WTC11 (cell line): ENCODE measurements around the gene SNX5. TPM values are rescaled to one million over a fixed set of nuclear protein-coding genes. Genes with fewer than 3 reads are reported as not detected.

Experiments
- ATAC-seq: fragments of 200-7000 bp; cut with Tn5 transposase; 2 replicates; pipeline ENCODE4 v1.10.0; 2021; ENCODE audit warnings: mild to moderate bottlenecking, moderate library complexity
- CTCF ChIA-PET: fragments of 300-600 bp; sonication (Branson Sonifier 250); formaldehyde crosslinking; loops from one replicate; lab custom pipeline; 2021; ENCODE audit warnings: antibody characterized with exemption; lab: Charles Lee
- POLR2A ChIA-PET: fragments of 350-600 bp; sonication (Branson Sonifier 250); formaldehyde crosslinking; loops from one replicate; lab custom pipeline; 2021; ENCODE audit warnings: antibody characterized with exemption; lab: Charles Lee
- DNase-seq: peaks from one replicate; pipeline ENCODE4 v3.0.0; 2021; ENCODE audit warnings: low spot score
- H3K27ac Mint-ChIP-seq: 2 replicates; pipeline ENCODE4 v1.8.0; 2021; ENCODE audit warnings: mixed read lengths
- H3K27me3 Mint-ChIP-seq: 2 replicates; pipeline ENCODE4 v1.8.0; 2021; ENCODE audit warnings: low read depth, mild to moderate bottlenecking, moderate library complexity, mixed read lengths
- H3K36me3 Mint-ChIP-seq: 2 replicates; pipeline ENCODE4 v1.8.0; 2021; ENCODE audit warnings: mixed read lengths
- H3K4me1 Mint-ChIP-seq: 2 replicates; pipeline ENCODE4 v1.8.0; 2022; ENCODE audit warnings: mixed read lengths
- H3K4me3 Mint-ChIP-seq: 2 replicates; pipeline ENCODE4 v1.8.0; 2021; ENCODE audit warnings: mild to moderate bottlenecking, moderate library complexity, mixed read lengths
- H3K9me3 Mint-ChIP-seq: 2 replicates; pipeline ENCODE4 v1.8.0; 2021; ENCODE audit warnings: mixed read lengths
- CREM ChIP-seq: sonication (generic); formaldehyde crosslinking; IDR thresholded peaks from 2 replicates; pipeline ENCODE4 v1.8.1; 2022; ENCODE audit warnings: mild to moderate bottlenecking, missing genetic modification reagents, moderate library complexity
- ESRRA ChIP-seq: sonication (generic); formaldehyde crosslinking; IDR thresholded peaks from 2 replicates; pipeline ENCODE4 v1.8.1; 2022; ENCODE audit warnings: mild to moderate bottlenecking, missing genetic modification reagents, borderline replicate concordance
- ETV6 ChIP-seq: sonication (generic); formaldehyde crosslinking; IDR thresholded peaks from 2 replicates; pipeline ENCODE4 v1.8.1; 2022; ENCODE audit warnings: mild to moderate bottlenecking, missing genetic modification reagents
- FOXK1 ChIP-seq: sonication (generic); formaldehyde crosslinking; IDR thresholded peaks from 2 replicates; pipeline ENCODE4 v1.8.0; 2022; ENCODE audit warnings: mild to moderate bottlenecking, moderate library complexity, missing genetic modification reagents
- SOX15 ChIP-seq: fragments of 250-450 bp; sonication (Bioruptor Pico); IDR thresholded peaks from 2 replicates; pipeline ENCODE4 v1.9.0; 2021; ENCODE audit warnings: mild to moderate bottlenecking
- TP53 ChIP-seq: sonication (generic); formaldehyde crosslinking; IDR thresholded peaks from 2 replicates; pipeline ENCODE4 v1.8.1; 2023; ENCODE audit warnings: mild to moderate bottlenecking, missing genetic modification reagents
- ZNF232 ChIP-seq: sonication (generic); formaldehyde crosslinking; IDR thresholded peaks from 2 replicates; pipeline ENCODE4 v1.8.0; 2022; ENCODE audit warnings: mild to moderate bottlenecking, missing genetic modification reagents
- ZNF317 ChIP-seq: sonication (generic); formaldehyde crosslinking; IDR thresholded peaks from 2 replicates; pipeline ENCODE4 v1.8.1; 2023; ENCODE audit warnings: low read depth, mild to moderate bottlenecking, moderate library complexity, missing genetic modification reagents, borderline replicate concordance
- ZNF423 ChIP-seq: fragments of 250-450 bp; sonication (Bioruptor Pico); IDR thresholded peaks from 2 replicates; pipeline ENCODE4 v2.1.2; 2022; ENCODE audit warnings: mild to moderate bottlenecking, moderate library complexity
- ZSCAN18 ChIP-seq: fragments of 250-450 bp; sonication (Bioruptor Pico); IDR thresholded peaks from 2 replicates; pipeline ENCODE4 v2.1.2; 2022; ENCODE audit warnings: mild to moderate bottlenecking, moderate library complexity
- total RNA-seq: library from RNA; stranded (reverse); gene quantifications from 3 replicates; pipeline ENCODE4 v1.2.3, GENCODE V29; 2021
- TF ChIP-seq, protein P1 (sequence below): fragments of 250-450 bp; sonication (Bioruptor Pico); IDR thresholded peaks from 2 replicates; pipeline ENCODE4 v1.9.0; 2021; ENCODE audit warnings: mild to moderate bottlenecking
- TF ChIP-seq, protein P2 (sequence below): fragments of 250-450 bp; sonication (Bioruptor Pico); IDR thresholded peaks from 2 replicates; pipeline ENCODE4 v1.9.0; 2021; ENCODE audit warnings: moderate library complexity, mild to moderate bottlenecking, inconsistent platforms, borderline replicate concordance
- TF ChIP-seq, protein P3 (sequence below): fragments of 250-450 bp; sonication (Bioruptor Pico); IDR thresholded peaks from 2 replicates; pipeline ENCODE4 v1.9.0; 2021; ENCODE audit warnings: mild to moderate bottlenecking, borderline replicate concordance
- TF ChIP-seq, protein P4 (sequence below): sonication (generic); formaldehyde crosslinking; IDR thresholded peaks from 2 replicates; pipeline ENCODE4 v1.8.0; 2022; ENCODE audit warnings: mild to moderate bottlenecking, missing genetic modification reagents
- TF ChIP-seq, protein P5 (sequence below): sonication (generic); formaldehyde crosslinking; IDR thresholded peaks from 2 replicates; pipeline ENCODE4 v1.8.0; 2023; ENCODE audit warnings: missing genetic modification reagents

The SNX5 gene
- total RNA-seq, 1 experiment from 2014 or later, result 192 TPM

DNA sequence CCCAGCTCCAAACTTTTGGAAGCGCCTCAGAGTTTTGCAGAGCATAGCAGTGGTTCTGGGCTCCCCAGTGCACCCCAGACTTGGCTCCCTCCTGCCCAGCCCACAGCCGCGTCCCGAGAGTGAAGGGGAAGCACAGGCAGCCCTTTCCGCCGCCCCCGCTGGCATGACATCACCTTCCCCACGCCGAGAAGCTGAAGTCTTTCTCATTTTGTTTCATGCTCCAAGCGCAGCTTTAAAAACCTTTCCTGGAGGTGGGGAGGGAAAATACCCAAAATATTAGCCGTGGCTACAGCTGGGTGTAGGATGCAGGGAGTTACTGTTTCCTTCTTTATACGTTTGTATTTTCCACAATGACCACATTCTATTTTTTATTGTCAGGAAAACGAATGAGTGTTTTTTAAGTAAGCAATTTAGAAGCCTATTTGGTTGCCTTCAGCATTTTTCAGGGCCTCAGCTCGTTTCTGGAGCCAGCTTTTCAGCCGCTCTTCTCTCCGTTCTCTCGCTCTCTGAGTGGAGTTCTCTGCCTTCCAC, 72.9 kb downstream of the SNX5 start (continued):
- TF ChIP-seq, protein P1, sequence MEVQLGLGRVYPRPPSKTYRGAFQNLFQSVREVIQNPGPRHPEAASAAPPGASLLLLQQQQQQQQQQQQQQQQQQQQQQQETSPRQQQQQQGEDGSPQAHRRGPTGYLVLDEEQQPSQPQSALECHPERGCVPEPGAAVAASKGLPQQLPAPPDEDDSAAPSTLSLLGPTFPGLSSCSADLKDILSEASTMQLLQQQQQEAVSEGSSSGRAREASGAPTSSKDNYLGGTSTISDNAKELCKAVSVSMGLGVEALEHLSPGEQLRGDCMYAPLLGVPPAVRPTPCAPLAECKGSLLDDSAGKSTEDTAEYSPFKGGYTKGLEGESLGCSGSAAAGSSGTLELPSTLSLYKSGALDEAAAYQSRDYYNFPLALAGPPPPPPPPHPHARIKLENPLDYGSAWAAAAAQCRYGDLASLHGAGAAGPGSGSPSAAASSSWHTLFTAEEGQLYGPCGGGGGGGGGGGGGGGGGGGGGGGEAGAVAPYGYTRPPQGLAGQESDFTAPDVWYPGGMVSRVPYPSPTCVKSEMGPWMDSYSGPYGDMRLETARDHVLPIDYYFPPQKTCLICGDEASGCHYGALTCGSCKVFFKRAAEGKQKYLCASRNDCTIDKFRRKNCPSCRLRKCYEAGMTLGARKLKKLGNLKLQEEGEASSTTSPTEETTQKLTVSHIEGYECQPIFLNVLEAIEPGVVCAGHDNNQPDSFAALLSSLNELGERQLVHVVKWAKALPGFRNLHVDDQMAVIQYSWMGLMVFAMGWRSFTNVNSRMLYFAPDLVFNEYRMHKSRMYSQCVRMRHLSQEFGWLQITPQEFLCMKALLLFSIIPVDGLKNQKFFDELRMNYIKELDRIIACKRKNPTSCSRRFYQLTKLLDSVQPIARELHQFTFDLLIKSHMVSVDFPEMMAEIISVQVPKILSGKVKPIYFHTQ (CRISPR knock-in tag), result no peak
- TF ChIP-seq SOX15 (CRISPR knock-in tag) (no peak), ZNF423 (CRISPR knock-in tag) (no peak), ZNF317 (CRISPR knock-in tag) (no peak)
- TF ChIP-seq, protein P2, sequence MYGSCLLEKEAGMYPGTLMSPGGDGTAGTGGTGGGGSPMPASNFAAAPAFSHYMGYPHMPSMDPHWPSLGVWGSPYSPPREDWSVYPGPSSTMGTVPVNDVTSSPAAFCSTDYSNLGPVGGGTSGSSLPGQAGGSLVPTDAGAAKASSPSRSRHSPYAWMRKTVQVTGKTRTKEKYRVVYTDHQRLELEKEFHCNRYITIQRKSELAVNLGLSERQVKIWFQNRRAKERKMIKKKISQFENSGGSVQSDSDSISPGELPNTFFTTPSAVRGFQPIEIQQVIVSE (CRISPR knock-in tag), result no peak
- TF ChIP-seq, protein P3, sequence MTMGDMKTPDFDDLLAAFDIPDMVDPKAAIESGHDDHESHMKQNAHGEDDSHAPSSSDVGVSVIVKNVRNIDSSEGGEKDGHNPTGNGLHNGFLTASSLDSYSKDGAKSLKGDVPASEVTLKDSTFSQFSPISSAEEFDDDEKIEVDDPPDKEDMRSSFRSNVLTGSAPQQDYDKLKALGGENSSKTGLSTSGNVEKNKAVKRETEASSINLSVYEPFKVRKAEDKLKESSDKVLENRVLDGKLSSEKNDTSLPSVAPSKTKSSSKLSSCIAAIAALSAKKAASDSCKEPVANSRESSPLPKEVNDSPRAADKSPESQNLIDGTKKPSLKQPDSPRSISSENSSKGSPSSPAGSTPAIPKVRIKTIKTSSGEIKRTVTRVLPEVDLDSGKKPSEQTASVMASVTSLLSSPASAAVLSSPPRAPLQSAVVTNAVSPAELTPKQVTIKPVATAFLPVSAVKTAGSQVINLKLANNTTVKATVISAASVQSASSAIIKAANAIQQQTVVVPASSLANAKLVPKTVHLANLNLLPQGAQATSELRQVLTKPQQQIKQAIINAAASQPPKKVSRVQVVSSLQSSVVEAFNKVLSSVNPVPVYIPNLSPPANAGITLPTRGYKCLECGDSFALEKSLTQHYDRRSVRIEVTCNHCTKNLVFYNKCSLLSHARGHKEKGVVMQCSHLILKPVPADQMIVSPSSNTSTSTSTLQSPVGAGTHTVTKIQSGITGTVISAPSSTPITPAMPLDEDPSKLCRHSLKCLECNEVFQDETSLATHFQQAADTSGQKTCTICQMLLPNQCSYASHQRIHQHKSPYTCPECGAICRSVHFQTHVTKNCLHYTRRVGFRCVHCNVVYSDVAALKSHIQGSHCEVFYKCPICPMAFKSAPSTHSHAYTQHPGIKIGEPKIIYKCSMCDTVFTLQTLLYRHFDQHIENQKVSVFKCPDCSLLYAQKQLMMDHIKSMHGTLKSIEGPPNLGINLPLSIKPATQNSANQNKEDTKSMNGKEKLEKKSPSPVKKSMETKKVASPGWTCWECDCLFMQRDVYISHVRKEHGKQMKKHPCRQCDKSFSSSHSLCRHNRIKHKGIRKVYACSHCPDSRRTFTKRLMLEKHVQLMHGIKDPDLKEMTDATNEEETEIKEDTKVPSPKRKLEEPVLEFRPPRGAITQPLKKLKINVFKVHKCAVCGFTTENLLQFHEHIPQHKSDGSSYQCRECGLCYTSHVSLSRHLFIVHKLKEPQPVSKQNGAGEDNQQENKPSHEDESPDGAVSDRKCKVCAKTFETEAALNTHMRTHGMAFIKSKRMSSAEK (CRISPR knock-in tag), result no peak
- TF ChIP-seq, protein P4, sequence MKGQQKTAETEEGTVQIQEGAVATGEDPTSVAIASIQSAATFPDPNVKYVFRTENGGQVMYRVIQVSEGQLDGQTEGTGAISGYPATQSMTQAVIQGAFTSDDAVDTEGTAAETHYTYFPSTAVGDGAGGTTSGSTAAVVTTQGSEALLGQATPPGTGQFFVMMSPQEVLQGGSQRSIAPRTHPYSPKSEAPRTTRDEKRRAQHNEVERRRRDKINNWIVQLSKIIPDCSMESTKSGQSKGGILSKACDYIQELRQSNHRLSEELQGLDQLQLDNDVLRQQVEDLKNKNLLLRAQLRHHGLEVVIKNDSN (CRISPR knock-in tag), result no peak

DNA sequence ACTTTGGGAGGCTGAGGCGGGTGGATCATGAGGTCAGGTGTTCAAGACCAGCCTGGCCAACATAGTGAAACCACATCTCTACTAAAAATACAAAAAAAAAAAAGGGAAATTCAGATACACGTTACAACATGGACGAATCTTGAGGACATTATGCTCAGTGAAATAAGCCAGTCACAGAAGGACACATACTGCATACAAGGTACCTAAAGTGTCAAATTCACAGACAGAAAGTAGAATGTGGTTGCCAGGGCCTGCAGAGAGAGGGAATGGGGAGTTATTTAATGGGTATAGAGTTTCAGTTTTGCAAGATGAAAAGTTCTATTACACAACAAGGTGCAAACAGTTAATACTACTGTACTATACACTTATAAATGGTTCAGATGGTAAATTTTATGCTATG, 75.1 kb downstream of the SNX5 start:
- TF ChIP-seq ZNF232 (CRISPR knock-in tag) (no peak), TP53 (CRISPR knock-in tag) (no peak), ZSCAN18 (no peak), ETV6 (CRISPR knock-in tag) (no peak), ESRRA (no peak), FOXK1 (CRISPR knock-in tag) (no peak), CREM (no peak)
- TF ChIP-seq, protein P3 (CRISPR knock-in tag), result no peak
- TF ChIP-seq, protein P4 (CRISPR knock-in tag), result no peak
- TF ChIP-seq, protein P5, sequence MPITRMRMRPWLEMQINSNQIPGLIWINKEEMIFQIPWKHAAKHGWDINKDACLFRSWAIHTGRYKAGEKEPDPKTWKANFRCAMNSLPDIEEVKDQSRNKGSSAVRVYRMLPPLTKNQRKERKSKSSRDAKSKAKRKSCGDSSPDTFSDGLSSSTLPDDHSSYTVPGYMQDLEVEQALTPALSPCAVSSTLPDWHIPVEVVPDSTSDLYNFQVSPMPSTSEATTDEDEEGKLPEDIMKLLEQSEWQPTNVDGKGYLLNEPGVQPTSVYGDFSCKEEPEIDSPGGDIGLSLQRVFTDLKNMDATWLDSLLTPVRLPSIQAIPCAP (CRISPR knock-in tag), result no peak
- H3K9me3 Mint-ChIP-seq, result peaks cover 36% of the 10 kb centered on the region
- ATAC-seq (no peak), DNase-seq (no peak)
- peaks cover 19% of the 10 kb centered on the region for H3K36me3 Mint-ChIP-seq
- ChIA-PET CTCF (no interaction called here), POLR2A (no interaction called here)
- H3K27me3 Mint-ChIP-seq, result no peaks in the 10 kb centered on the region; the same call in 1 of the 2 replicates
- H3K27ac Mint-ChIP-seq, result no peak overlapping the region
- peaks cover 23% of the 10 kb centered on the region for H3K4me1 Mint-ChIP-seq
- no peak overlapping the region for H3K4me3 Mint-ChIP-seq
